GM11168 (cell line): ENCODE data around the gene P3H1.
"Not testable (repeated sequence)": the region's sequence is repeated elsewhere in the genome, so short reads cannot be mapped to it uniquely, and the experiment has no call there.

ENCODE experiments used
- in situ Hi-C: fragments of 300-500 bp; cut with MboI; formaldehyde crosslinking; loops from one replicate; pipeline ENCODE4 v1.12.0; 2022; ENCODE audit warnings: low sequenced_read_pairs; ENCODE audit not compliant: unreplicated experiment

The P3H1 gene, protein sequence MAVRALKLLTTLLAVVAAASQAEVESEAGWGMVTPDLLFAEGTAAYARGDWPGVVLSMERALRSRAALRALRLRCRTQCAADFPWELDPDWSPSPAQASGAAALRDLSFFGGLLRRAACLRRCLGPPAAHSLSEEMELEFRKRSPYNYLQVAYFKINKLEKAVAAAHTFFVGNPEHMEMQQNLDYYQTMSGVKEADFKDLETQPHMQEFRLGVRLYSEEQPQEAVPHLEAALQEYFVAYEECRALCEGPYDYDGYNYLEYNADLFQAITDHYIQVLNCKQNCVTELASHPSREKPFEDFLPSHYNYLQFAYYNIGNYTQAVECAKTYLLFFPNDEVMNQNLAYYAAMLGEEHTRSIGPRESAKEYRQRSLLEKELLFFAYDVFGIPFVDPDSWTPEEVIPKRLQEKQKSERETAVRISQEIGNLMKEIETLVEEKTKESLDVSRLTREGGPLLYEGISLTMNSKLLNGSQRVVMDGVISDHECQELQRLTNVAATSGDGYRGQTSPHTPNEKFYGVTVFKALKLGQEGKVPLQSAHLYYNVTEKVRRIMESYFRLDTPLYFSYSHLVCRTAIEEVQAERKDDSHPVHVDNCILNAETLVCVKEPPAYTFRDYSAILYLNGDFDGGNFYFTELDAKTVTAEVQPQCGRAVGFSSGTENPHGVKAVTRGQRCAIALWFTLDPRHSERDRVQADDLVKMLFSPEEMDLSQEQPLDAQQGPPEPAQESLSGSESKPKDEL

DNA sequence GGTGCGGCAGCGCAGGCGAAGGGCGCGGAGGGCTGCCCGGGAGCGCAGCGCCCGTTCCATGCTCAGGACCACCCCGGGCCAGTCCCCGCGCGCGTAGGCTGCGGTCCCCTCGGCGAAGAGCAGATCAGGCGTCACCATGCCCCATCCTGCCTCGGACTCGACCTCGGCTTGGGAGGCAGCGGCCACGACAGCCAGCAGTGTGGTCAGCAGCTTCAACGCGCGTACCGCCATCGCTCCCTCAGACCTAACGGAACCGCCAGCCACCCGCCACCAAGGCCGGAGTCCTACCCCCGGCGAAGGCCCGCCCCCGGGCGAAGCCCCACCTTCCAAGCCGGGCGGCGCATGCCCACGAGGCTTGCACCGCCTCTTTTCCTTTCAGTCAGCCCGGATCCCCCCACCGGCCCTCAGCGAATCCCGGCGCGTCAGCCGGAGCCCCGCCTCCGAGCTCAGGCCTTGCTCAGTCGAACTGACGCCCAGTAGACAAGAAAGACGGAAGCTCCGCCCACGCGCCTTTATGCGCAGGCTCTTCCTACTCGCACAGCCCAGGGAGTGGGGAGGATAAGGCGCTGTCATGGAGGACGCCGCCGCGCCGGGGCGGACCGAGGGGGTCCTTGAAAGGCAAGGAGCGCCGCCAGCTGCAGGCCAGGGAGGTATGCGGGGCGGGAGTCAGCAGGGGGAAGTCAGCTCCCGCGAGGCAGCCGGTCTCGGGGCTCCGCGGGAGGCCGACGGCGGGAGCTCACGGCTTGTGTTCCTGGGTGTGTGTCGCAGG is at the start of gene P3H1, which contains the start of gene C1orf50:
P3H1 (minus strand) TSS at position 288 of the 769 bp plus-strand sequence; CDS start at position 231, 57 bp downstream.
C1orf50 (plus strand) TSS at position 509 of the 769 bp plus-strand sequence; CDS start at position 572, 63 bp downstream.
- in situ Hi-C loops, result loop anchor here (10.0 kb wide), 1 partner anchor 192 kb away; no protein-coding TSS in a partner anchor

DNA sequence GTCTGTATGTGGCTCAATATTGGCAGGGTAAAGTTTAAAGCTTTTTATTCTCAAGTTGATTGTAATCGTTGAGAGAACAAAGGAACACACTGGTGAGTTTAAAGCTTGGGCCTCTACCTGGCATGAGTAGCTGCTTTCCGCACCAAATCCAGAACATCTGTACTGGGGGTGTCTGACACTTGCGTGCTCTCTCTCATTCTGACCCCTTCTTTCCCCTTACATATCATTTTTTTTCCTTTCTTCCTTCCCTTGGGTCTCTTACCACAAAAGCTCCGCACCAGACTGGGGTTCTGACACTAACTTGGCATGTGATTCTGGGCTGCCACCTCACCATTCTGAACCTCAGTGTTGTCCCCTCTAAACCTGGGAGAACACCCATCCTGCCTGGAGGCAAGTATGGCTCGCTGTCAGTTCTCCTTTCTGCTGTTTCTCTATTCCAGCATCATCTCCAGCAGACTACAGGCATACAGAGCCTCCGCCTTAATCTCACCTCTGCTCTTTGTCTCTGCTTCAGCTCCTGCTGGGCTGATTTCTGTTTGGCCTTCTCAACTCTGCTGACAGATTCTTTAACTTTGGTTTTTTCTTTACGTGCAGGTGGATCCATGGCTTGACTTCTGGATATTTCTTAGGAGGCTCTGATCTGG is 49.2 kb upstream of the P3H1 start:
- in situ Hi-C loops, result no loop called here

DNA sequence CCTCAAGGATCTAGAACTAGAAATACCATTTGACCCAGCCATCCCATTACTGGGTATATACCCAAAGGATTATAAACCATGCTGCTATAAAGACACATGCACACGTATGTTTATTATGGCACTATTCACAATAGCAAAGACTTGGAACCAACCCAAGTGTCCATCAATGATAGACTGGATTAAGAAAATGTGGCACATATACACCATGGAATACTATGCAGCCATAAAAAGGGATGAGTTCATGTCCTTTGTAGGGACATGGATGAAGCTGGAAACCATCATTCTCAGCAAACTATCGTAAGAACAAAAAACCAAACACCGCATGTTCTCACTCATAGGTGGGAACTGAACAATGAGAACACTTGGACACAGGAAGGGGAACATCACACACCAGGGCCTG is 48.0 kb upstream of the P3H1 start:
- in situ Hi-C loops, result not testable (repeated sequence)

DNA sequence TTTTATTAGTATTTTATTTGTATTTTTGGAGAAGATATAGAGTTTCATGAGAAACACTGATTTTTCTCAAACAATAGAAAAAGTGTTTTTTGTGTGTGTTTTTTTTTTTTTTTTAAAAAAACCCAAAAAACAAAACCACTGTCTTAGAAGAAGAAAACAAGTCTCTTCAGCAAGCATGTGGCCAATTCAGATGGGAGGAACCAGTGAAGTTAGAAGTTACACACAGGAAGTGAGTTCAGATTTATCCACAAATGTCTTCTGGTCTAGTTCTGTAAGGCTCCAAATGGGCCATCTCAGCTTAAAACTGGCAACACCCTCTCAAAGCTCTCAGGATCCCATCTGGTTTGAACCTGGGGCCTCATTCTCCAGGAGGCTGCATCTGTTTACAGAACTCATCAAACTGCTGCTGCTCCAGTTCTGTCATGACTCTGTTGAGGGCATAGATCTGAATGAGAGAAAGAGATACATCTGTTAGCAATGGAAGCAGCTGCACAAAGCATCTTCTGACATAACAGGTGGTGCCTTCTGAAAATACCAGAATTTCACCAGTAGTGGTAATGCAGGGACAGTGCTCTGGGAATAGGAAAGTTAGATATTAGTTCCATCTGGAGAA is 40.3 kb upstream of the P3H1 start:
- in situ Hi-C loops, result no loop called here

DNA sequence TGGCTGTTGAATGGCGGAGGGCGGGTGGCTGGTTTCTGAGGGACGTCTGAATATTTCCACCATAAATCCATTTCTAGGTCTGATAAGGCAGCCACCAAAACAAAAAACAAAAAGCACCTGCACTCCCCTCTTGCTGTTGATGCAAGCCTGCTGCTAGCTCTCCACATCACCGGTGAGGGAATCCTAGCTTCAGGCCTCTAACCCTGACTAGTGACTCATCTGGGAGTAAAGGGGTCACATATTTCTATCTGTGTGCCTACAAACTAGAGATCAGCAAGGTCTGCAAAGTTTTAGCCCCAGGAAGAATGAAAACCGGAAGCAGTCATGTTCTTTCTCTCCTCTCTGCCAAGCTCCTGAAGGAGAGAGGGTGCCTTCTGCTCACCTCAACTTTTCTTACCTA is 39.8 kb upstream of the P3H1 start:
- in situ Hi-C loops, result no loop called here

DNA sequence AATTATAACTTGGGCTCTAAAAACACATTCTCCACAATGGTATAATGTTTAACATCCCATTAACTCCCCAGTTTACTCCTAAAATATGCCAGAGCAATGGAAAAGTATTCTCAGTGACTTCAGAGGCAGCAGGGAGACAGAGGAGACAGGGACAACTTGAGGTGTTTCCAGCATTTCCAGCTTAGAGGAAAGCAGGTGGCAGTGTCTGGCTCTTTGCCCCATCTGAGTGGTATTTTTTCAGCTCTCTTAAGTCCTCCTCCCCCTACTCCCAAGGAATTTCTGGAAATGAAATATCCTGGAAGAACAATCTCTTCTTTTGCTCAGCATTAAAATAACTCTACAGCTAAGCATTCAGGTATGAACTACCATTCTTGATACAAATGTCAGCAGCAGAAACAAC is 39.3 kb upstream of the P3H1 start:
- in situ Hi-C loops, result no loop called here

DNA sequence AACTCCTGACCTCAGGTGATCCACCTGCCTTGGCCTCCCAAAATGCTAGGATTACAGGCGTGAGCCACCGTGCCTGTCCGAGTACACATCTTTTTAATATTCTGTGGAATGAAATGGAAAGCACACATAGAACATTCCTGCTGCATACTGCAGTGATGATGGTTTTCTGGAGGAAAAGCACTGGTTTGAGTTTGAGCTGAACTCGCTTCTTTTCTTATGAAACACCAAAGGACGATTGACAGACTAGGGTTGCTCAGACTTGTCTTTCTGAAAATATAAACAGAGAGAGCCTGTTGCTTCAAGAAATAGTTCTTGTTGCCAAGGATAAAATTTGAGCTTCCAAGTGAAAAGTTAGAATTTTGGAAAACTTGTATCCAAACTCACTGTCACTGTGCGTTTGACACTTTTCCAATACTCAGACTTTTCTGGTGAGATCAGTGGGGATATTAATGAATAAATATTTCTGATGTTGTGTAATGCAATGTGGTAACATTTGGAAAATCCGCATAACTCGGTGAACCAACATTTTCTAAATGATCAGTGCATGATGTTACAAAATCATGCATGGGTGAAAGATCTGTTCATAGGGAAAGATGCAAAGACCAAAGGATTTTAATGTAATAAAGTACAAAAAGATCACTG is 35.1 kb upstream of the P3H1 start:
- in situ Hi-C loops, result no loop called here

DNA sequence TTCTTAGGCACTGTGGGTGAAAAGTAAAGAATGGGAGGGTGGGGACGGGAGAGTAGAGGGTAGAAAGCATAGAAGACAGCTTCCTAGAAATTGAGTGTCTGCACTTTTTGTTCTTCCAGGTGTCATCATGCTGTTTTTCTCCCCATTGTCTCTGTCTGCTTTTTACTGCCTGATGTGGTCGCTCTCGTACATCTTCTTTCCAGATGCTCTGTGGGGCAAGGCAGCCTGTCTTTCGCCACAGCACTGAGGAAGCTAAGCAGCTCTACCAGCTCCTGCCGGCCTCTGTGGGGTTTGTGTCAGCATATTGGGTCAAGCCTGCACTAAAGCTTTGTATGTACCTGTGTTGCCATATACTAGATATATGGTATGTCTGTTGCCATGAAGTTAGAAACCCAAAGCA is 31.2 kb upstream of the P3H1 start:
- in situ Hi-C loops, result no loop called here

DNA sequence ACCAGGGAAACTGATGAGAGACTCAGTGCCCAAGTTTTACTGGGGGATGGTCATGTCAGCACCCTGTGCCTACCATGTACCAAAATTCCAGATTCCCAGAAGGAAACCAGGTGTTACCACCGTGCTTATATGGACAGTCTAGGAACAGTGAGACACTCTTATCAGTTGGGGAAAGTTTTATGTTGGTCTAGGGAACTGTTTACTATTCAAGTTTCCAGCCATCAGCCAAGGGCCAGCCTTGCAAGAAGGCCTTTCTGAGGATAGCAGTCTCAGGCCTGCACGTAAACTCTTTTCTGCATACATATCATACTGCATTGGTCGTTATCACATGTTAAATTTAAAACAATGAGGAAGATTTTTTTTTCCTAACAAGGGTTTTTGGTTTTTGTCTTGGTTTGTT is 30.6 kb upstream of the P3H1 start:
- in situ Hi-C loops, result no loop called here

DNA sequence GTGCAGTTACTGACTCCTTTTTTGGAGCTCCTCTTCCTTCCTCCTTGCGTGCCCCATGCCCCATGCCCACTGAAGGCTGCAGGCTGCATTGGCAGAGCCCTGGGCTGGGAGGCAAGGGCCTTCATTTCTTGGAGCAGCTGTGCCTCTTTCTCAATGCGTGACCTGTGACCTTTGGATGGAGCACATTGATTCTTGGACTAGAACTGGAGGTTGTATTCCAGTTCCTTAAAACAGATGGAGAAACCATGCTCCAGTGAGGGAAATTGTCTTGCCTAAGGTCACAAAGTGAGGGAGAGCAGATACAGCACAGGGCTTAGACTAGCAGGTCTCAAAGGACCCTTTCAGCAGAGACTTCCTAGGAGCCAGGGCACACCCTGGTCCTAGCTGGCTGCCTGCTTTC is 27.0 kb upstream of the P3H1 start:
- in situ Hi-C loops, result no loop called here

DNA sequence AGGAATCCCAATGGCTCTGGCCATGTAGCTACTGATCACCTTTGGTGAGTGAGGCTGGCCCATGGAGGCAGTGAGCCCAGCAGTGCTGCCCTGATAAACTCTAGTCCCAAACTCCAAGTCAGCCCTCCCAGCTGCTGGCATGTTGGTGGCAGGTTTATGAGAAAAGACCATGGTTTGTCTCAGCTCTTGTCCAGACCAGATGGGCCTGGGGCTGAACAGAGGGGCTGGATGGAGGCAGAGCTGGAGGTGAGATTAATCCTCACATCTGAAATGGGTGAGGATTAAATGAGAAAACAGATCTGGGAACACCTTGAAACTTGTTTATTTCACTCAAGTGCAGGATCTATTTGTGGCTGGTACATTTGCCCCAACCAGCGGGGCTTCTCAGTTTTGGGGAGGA is 21.2 kb upstream of the P3H1 start:
- in situ Hi-C loops, result no loop called here

DNA sequence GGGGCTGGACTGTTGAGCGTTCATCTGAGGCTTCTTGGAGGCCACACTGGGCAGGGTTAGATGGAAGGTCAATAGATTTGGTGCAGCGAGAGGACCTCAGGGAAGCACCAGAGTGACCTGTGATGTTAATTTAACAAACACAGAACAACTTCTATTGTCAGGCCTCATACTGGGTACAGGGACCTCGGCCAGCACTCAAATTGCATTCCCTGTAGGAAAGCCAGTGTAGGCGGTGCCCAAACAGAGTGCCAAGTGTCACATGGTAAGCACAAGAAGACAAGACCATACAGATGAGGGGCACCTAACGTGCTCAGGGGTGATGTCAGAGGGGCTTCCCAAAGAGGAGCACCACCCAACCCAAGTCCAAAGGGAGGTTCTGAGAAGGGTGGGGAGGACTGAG is 19.3 kb upstream of the P3H1 start:
- in situ Hi-C loops, result no loop called here

DNA sequence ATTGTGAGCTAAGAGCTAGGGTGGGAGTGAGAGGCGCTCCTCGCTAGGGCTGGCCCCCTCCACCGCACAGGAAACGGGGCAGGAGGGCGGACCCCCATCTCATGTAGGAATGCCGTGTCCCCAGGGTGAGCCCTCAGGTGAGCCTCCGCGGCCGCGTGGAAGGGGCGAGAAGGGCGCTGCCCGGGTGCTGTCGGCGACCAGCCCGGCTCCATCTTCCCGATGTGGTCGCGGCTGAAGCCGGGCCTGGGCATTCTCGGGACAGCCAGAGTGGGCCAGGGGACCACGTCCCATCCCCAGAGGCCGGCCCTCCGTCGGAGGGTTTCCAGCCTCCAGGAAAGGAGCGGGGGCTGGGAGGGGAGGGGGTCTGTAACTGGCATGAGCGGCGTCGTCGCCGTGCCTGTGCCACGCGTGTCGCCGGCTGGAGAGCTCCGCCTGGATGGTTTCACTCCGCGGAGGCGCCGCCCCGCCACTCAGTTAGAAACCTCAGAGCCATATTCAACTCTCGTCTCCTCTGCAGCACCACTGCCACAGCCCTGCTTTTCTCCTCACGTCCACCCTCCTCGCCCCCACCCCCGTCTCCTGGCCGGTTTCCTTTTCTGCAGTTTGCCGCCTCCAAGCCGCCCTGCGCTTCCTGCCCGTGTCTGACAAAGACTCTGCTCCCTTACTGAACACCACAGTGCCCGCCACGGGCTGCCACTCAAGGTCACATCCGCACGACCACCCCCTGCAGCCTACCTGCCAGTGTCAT is 18.3 kb upstream of the P3H1 start, which contains the start of gene TMEM269:
TMEM269 (plus strand) TSS at position 46 of the 748 bp plus-strand sequence. CDS start 4,903 bp downstream, outside the sequence.
- in situ Hi-C loops, result no loop called here

DNA sequence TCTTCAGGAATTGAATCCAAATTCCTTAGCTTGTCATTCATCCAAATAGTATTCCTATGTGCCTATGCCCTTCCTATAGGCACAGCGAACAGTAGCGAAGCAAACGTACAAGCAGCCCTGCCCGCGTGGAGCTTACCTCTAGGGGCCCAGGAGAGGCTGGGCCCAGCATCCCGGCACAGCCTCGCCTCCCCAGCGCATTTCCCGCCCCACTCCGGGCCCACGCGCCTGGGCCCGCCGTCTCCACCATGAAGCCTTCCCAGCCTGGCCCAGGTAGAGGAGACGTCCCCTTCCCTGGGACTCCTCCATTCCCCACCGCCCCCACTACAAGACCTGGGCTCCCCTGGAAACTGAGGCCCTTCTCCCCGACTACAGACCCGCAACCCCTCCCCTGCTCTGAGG is 17.7 kb upstream of the P3H1 start:
- in situ Hi-C loops, result no loop called here

DNA sequence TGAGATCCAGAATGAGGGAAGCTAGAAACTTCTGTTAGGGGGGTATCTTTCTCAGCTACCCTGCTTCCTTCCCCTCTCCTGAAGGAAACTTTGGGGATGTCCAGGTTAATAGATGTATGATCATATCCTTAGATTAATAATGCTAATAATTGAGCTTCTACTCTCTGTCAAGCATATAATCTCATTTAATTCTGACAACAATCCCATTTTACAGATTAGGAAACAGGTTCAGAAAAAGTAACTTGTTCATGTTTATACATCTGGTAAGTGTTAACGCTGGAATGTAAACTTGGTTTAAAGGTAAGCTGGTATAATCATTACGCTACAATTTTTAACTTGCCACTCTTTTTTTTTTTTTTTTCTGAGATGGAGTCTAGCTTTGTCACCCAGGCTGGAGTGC is 16.3 kb upstream of the P3H1 start:
- in situ Hi-C loops, result no loop called here

DNA sequence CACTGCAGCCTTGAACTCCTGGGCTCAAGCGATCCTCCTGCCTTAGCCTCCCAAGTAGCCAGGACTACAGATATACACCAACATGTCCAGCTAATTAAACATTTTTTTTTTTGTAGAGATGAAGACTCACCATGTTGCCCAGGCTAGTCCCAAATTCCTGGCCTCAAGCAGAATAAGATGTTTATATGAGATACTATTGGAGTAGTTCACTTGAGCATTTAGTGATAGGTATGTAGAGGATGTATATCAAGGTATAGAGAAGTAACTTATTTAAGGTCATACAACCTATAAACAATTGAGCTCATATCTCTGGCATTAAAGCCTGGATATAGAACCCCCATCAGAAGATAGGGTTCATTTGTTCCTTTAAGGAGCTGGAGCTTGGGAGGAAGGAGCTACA is 13.3 kb upstream of the P3H1 start:
- in situ Hi-C loops, result no loop called here

DNA sequence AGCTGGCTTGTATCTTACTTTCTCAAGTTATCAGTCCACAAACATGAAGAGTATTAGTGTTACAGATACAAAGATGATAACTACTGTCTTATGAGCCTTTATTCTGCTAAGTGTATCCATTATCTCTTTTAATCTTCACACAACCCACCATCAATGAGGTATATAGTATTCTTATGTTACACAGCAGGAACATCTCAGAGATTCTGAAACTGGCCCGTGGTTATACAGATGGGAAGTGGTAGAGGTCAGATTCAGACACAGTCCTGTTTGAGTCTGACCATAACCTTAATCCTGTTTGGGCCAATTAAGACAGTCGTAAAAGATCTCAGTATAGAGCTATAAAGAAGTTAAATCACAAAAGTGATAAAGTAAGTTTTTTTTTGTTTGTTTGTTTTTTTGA is 12.9 kb upstream of the P3H1 start:
- in situ Hi-C loops, result no loop called here

DNA sequence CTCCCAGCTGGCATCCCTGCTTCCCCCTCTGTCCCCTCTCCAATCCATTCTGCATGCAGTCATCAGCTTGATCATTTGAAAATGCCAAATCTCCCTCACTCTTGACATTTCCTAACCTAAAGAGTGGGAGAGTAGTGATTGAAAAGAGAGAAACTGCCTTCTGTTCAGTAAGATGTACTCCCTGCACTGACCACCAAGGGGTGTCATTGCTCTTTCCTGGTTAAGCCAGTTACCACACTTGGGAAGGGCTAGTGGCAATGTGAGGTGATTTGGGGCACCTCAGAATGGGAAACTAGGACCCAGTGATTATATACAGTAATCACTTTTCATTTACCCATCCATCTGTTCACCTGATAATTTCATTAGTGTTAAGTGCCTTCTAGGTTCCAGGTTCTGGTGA is 11.0 kb upstream of the P3H1 start:
- in situ Hi-C loops, result no loop called here

DNA sequence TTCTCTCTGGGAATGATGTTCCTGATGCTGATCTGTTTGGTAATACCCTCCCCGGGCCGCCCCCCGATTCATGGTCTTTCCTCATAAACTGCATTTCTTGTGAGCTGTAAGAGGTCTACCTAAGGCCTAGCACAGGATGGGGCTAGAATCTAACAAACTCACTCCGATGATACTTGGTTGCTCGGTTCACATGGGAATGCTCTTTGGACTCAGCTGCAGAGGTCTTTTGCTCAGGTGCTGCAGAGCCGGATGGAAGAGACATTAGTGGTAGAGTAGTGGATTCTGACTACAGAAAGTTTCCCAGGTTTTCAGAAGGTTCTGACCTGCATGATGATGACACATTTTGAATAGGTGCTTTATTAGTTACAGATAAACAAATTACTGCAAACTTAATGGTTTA is 9.7 kb upstream of the P3H1 start:
- in situ Hi-C loops, result no loop called here
